ENCODE results near the gene GPI.

- TF ChIP-seq CTCF (IDR thresholded peaks at IDR 0.05; ENCODE audit: insufficient read depth, low read length) (no peak), GABPA (IDR thresholded peaks at IDR 0.05; ENCODE audit: low read depth) (no peak), POLR2AphosphoS5 (IDR thresholded peaks at IDR 0.05; ENCODE audit: low read depth) (no peak), REST (IDR thresholded peaks at IDR 0.05; ENCODE audit: insufficient replicate concordance, low read depth) (no peak), SPI1 (IDR thresholded peaks at IDR 0.05; ENCODE audit: borderline replicate concordance, low read depth) (no peak)
Measured at GRCh38 chr19:34337739-34338138, 27.3 kb upstream of the GPI start.
